Naive thymus-derived CD4-positive, alpha-beta T cell (primary cell): ENCODE measurements around the gene SMYD3. TPM values are rescaled to one million over a fixed set of nuclear protein-coding genes. Genes with fewer than 3 reads are reported as not detected.
"Not testable (repeated sequence)": the region's sequence is repeated elsewhere in the genome, so short reads cannot be mapped to it uniquely, and the experiment has no call there.

Source experiments
- ATAC-seq: fragments of 150-1000 bp; cut with Tn5 transposase; 2 replicates; pipeline ENCODE4 v1.10.0; 2021; ENCODE audit warnings: mild to moderate bottlenecking, moderate library complexity
- CTCF ChIA-PET: fragments of 350-600 bp; sonication (Branson Sonifier 250); formaldehyde crosslinking; loops from one replicate; lab custom pipeline; 2021; ENCODE audit warnings: antibody characterized with exemption; lab: Charles Lee
- POLR2A ChIA-PET: fragments of 350-600 bp; sonication (Branson Sonifier 250); formaldehyde crosslinking; loops from one replicate; lab custom pipeline; 2021; ENCODE audit warnings: antibody characterized with exemption, inconsistent platforms; lab: Charles Lee
- DNase-seq, 9 donors: peaks; one replicate each; pipeline versions ENCODE4 v3.0.0 to v3.0.0-alpha.2; 2020 to 2022; ENCODE audit warnings: mixed read lengths in 1 of 9
- H3K27ac ChIP-seq: one replicate; pipeline ENCODE4 v1.7.0; 2013; ENCODE audit warnings: mild to moderate bottlenecking, low read depth, low read length, moderate library complexity
- H3K27me3 ChIP-seq, 2 donors: one replicate each; pipeline ENCODE4 v1.7.0; 2013; ENCODE audit warnings: low read length in 2 of 2, mild to moderate bottlenecking in 2 of 2, moderate library complexity in 2 of 2; ENCODE audit not compliant: control insufficient read depth in 2 of 2, insufficient read depth in 2 of 2
- H3K36me3 ChIP-seq, 3 experiments: 1 replicate in 2 of 3; 2 replicates in 1 of 3; pipeline ENCODE4 v1.7.0; 2013; ENCODE audit warnings: low read length in 3 of 3, mild to moderate bottlenecking in 3 of 3, moderate library complexity in 1 of 3; ENCODE audit not compliant: insufficient read depth in 3 of 3, control insufficient read depth in 2 of 3
- H3K4me1 ChIP-seq, 2 donors: one replicate each; pipeline ENCODE4 v1.7.0; 2013; ENCODE audit warnings: low read length in 2 of 2, mild to moderate bottlenecking in 2 of 2, moderate library complexity in 1 of 2; ENCODE audit not compliant: control insufficient read depth in 2 of 2, insufficient read depth in 2 of 2
- H3K4me3 ChIP-seq: 2 replicates; pipeline ENCODE4 v1.7.0; 2013; ENCODE audit warnings: mild to moderate bottlenecking, low read length
- H3K9me3 ChIP-seq, 3 experiments: 1 replicate in 2 of 3; 2 replicates in 1 of 3; pipeline ENCODE4 v1.7.0; 2013; ENCODE audit warnings: low read length in 3 of 3; ENCODE audit not compliant: control insufficient read depth in 2 of 3
- H3K27ac Mint-ChIP-seq, 9 donors: one replicate each; pipeline ENCODE4 v1.8.0; 2020 to 2022; ENCODE audit warnings: mixed read lengths in 9 of 9, mild to moderate bottlenecking in 8 of 9, moderate library complexity in 5 of 9, inconsistent platforms in 2 of 9
- H3K27me3 Mint-ChIP-seq, 5 donors: one replicate each; pipeline ENCODE4 v1.8.0; 2021 to 2022; ENCODE audit warnings: mixed read lengths in 5 of 5, mild to moderate bottlenecking in 1 of 5
- H3K36me3 Mint-ChIP-seq, 5 donors: one replicate each; pipeline ENCODE4 v1.8.0; 2020 to 2022; ENCODE audit warnings: mixed read lengths in 5 of 5, mild to moderate bottlenecking in 3 of 5, inconsistent platforms in 1 of 5
- H3K4me1 Mint-ChIP-seq, 7 donors: one replicate each; pipeline ENCODE4 v1.8.0; 2020 to 2022; ENCODE audit warnings: mixed read lengths in 7 of 7, mild to moderate bottlenecking in 3 of 7, inconsistent platforms in 1 of 7
- H3K4me3 Mint-ChIP-seq, 10 donors: one replicate each; pipeline ENCODE4 v1.8.0; 2020 to 2022; ENCODE audit warnings: mild to moderate bottlenecking in 10 of 10, mixed read lengths in 10 of 10, moderate library complexity in 6 of 10, inconsistent platforms in 2 of 10
- H3K9me3 Mint-ChIP-seq, 11 donors: one replicate each; pipeline ENCODE4 v1.8.0; 2020 to 2022; ENCODE audit warnings: mixed read lengths in 11 of 11, mild to moderate bottlenecking in 4 of 11, inconsistent platforms in 1 of 11, moderate library complexity in 1 of 11
- intact Hi-C, 2 donors: fragments of 100-400 bp; cut with micrococcal nuclease; formaldehyde crosslinking; loops; one replicate each; pipeline ENCODE4 v1.15.1; 2023
- polyA plus RNA-seq, 2 donors: library from polyadenylated mRNA; unstranded; fragments of 300-500 nt; fragmentation: Illumina TruSeq; gene quantifications; one replicate each; pipeline ENCODE4 v1.2.3, GENCODE V29; 2021
- total RNA-seq, 6 experiments: library from RNA in 5 of 6; stranded (reverse) in 5 of 6; gene quantifications; 1 replicate in 5 of 6; 2 replicates in 1 of 6; pipeline ENCODE4 v1.2.3 and lab custom pipeline; 2021 to 2026

Gene SMYD3
- total and polyA plus RNA-seq, 7 experiments from 2014 or later, result 19.5 to 28.6 (median 24.4) TPM

- peaks cover 0 to 22% (median 10%) of the 10 kb centered on the region in 5 donors for H3K36me3 Mint-ChIP-seq
- Histone ChIP-seq H3K27me3 (no peaks in the 10 kb centered on the region), H3K36me3 (no peaks in the 10 kb centered on the region), H3K27ac (no peak overlapping the region), H3K4me3 (no peak overlapping the region), H3K9me3 (no peaks in the 10 kb centered on the region), H3K4me1 (no peaks in the 10 kb centered on the region)
- no peak for ATAC-seq
- H3K27me3 Mint-ChIP-seq, result no peaks in the 10 kb centered on the region
- intact Hi-C loops, result no loop called here
- CTCF ChIA-PET, result no interaction called here
- H3K9me3 Mint-ChIP-seq, result peaks cover 0 to 7% (median 0%) of the 10 kb centered on the region in 11 donors
- POLR2A ChIA-PET, result no interaction called here
- DNase-seq, result no peak
- peaks cover 0 to 7% (median 0%) of the 10 kb centered on the region in 7 donors for H3K4me1 Mint-ChIP-seq
- no peak overlapping the region for H3K27ac Mint-ChIP-seq
- no peak overlapping the region for H3K4me3 Mint-ChIP-seq
Observed at GRCh38 chr1:245979589-245979988, 527.5 kb downstream of the SMYD3 start.

- H3K4me1 ChIP-seq, result no peaks in the 10 kb centered on the region
- no peaks in the 10 kb centered on the region for H3K27me3 Mint-ChIP-seq
- peaks cover 0 to 7% (median 0%) of the 10 kb centered on the region in 7 donors for H3K4me1 Mint-ChIP-seq
- ATAC-seq (no peak), DNase-seq (no peak)
- peaks cover 0 to 7% (median 0%) of the 10 kb centered on the region in 11 donors for H3K9me3 Mint-ChIP-seq
- H3K4me3 Mint-ChIP-seq, result no peak overlapping the region
- no peaks in the 10 kb centered on the region for H3K36me3 ChIP-seq
- POLR2A ChIA-PET, result no interaction called here
- no peak overlapping the region for H3K4me3 ChIP-seq
- intact Hi-C loops, result no loop called here
- no peak overlapping the region for H3K27ac ChIP-seq
- H3K27ac Mint-ChIP-seq, result no peak overlapping the region
- CTCF ChIA-PET, result no interaction called here
- H3K9me3 ChIP-seq, result no peaks in the 10 kb centered on the region
- peaks cover 0 to 27% (median 14%) of the 10 kb centered on the region in 5 donors for H3K36me3 Mint-ChIP-seq
- H3K27me3 ChIP-seq, result no peaks in the 10 kb centered on the region
Observed at GRCh38 chr1:245978915-245979314, 528.2 kb downstream of the SMYD3 start.

- Histone ChIP-seq H3K27ac (no peak overlapping the region), H3K9me3 (no peaks in the 10 kb centered on the region), H3K36me3 (no peaks in the 10 kb centered on the region), H3K4me1 (no peaks in the 10 kb centered on the region), H3K27me3 (no peaks in the 10 kb centered on the region), H3K4me3 (no peak overlapping the region)
- Mint-ChIP-seq H3K4me3 (no peak overlapping the region), H3K27me3 (no peaks in the 10 kb centered on the region), H3K27ac (no peak overlapping the region), H3K36me3 (peaks cover 0 to 20% (median 12%) of the 10 kb centered on the region in 5 donors), H3K9me3 (peaks cover 0 to 9% (median 0%) of the 10 kb centered on the region in 11 donors), H3K4me1 (no peaks in the 10 kb centered on the region)
- intact Hi-C loops, result no loop called here
- ChIA-PET CTCF (no interaction called here), POLR2A (no interaction called here)
- ATAC-seq (no peak), DNase-seq (no peak)
Observed at GRCh38 chr1:245972476-245972875, 534.6 kb downstream of the SMYD3 start.

GRCh38 chr1:245971711-245972085 lies 535.4 kb downstream of the SMYD3 start:
- no peaks in the 10 kb centered on the region for H3K27me3 ChIP-seq
- no peak overlapping the region for H3K27ac Mint-ChIP-seq
- no peak for DNase-seq
- ChIA-PET CTCF (interaction anchor here (1.1 kb wide), 1 partner anchor 9 kb away, joined by 4 read pairs; no protein-coding TSS in a partner anchor), POLR2A (interaction anchor here (1.3 kb wide), 1 partner anchor 9 kb away, joined by 6 read pairs; no protein-coding TSS in a partner anchor)
- H3K9me3 Mint-ChIP-seq, result peaks cover 0 to 5% (median 0%) of the 10 kb centered on the region in 11 donors
- no peak overlapping the region for H3K4me3 ChIP-seq
- H3K27ac ChIP-seq, result no peak overlapping the region
- H3K36me3 ChIP-seq, result no peaks in the 10 kb centered on the region
- no peaks in the 10 kb centered on the region for H3K27me3 Mint-ChIP-seq
- H3K36me3 Mint-ChIP-seq, result peaks cover 0 to 22% (median 12%) of the 10 kb centered on the region in 5 donors
- H3K9me3 ChIP-seq, result no peaks in the 10 kb centered on the region
- H3K4me1 ChIP-seq, result no peaks in the 10 kb centered on the region
- intact Hi-C loops, result no loop called here
- H3K4me1 Mint-ChIP-seq, result no peaks in the 10 kb centered on the region
- no peak overlapping the region for H3K4me3 Mint-ChIP-seq
- no peak for ATAC-seq

- H3K27ac ChIP-seq, H3K9me3 Mint-ChIP-seq, H3K4me3 Mint-ChIP-seq, ATAC-seq, H3K27ac Mint-ChIP-seq, H3K36me3 ChIP-seq, H3K4me3 ChIP-seq, H3K27me3 ChIP-seq, H3K27me3 Mint-ChIP-seq, intact Hi-C loops, DNase-seq, H3K9me3 ChIP-seq, H3K4me1 Mint-ChIP-seq, H3K4me1 ChIP-seq: not testable (repeated sequence)
- CTCF ChIA-PET, result interaction anchor here (1.0 to 1.1 kb wide), 2 partner anchors 8 to 32 kb away, joined by 4 read pairs; no protein-coding TSS in a partner anchor
- POLR2A ChIA-PET, result interaction anchor here (1.3 kb wide), 1 partner anchor 8 kb away, joined by 6 read pairs; no protein-coding TSS in a partner anchor
- H3K36me3 Mint-ChIP-seq, result peaks cover 0 to 22% (median 12%) of the 10 kb centered on the region in 5 donors
Observed at GRCh38 chr1:245971076-245971710, 535.9 kb downstream of the SMYD3 start.

GRCh38 chr1:245969283-245969682 lies 537.8 kb downstream of the SMYD3 start:
- Mint-ChIP-seq H3K27me3 (no peaks in the 10 kb centered on the region), H3K4me1 (peaks cover 0 to 3% (median 0%) of the 10 kb centered on the region in 7 donors), H3K4me3 (no peak overlapping the region), H3K27ac (no peak overlapping the region), H3K36me3 (peaks cover 0 to 22% (median 11%) of the 10 kb centered on the region in 5 donors), H3K9me3 (peaks cover 0 to 9% (median 0%) of the 10 kb centered on the region in 11 donors)
- Histone ChIP-seq H3K27ac (no peak overlapping the region), H3K4me1 (no peaks in the 10 kb centered on the region), H3K36me3 (no peaks in the 10 kb centered on the region), H3K4me3 (no peak overlapping the region), H3K27me3 (no peaks in the 10 kb centered on the region), H3K9me3 (no peaks in the 10 kb centered on the region)
- CTCF ChIA-PET, result interaction anchor here (0.7 kb wide), 1 partner anchor 26 kb away, joined by 3 read pairs; no protein-coding TSS in a partner anchor
- POLR2A ChIA-PET, result no interaction called here
- intact Hi-C loops, result loop anchor here in 1 of 2 donors (5.0 kb wide), 1 partner anchor 37 kb away; no protein-coding TSS in a partner anchor
- DNase-seq, result no peak
- no peak for ATAC-seq
